ENCODE measurements around the gene GSTT2.

- TF ChIP-seq SMC3 (IDR thresholded peaks at IDR 0.05) (no peak), POLR2A (IDR thresholded peaks at IDR 0.05; ENCODE audit: low read length) (no peak)
Measured at GRCh38 chr22:24021304-24021703, 41.4 kb downstream of the GSTT2 start.
